Testis (tissue), 2 donors: ENCODE results near the gene GCFC2.

Experiments used
- POLR2A ChIP-seq: fragments of 450-650 bp; IDR thresholded peaks from one replicate; pipeline ENCODE4 v1.6.1; 2017; ENCODE audit warnings: antibody characterized with exemption, mild to moderate bottlenecking, moderate library complexity
- TF ChIP-seq, protein P1 (sequence below), 3 experiments: fragments of 450-650 bp in 2 of 3; fragments of 200-600 bp in 1 of 3; sonication (generic) in 1 of 3; IDR thresholded peaks; one replicate each; pipeline ENCODE4 v1.5.1; 2016 to 2019; ENCODE audit warnings: antibody characterized with exemption in 3 of 3, mild to moderate bottlenecking in 2 of 3, moderate library complexity in 1 of 3

DNA sequence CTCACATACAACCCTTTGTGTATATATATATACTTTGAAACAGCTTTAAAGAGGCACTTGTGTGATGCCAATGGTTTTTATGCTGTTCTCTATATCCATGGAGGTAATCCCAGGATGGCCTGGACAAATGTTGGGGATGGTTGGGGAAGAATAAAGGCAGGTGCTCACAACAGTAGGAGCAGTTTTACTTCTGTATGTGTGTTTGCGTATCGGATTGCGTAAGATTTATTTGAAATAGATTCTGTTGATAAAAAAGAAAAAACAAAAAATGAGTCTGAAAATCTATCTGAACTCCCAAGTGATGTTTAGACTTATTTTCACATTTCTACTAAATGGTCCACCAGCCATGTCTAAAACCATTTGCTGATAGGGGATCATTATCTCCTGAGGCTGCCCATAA, 34.8 kb downstream of the GCFC2 start:
- TF ChIP-seq POLR2A, result no peak
- TF ChIP-seq, protein P1, sequence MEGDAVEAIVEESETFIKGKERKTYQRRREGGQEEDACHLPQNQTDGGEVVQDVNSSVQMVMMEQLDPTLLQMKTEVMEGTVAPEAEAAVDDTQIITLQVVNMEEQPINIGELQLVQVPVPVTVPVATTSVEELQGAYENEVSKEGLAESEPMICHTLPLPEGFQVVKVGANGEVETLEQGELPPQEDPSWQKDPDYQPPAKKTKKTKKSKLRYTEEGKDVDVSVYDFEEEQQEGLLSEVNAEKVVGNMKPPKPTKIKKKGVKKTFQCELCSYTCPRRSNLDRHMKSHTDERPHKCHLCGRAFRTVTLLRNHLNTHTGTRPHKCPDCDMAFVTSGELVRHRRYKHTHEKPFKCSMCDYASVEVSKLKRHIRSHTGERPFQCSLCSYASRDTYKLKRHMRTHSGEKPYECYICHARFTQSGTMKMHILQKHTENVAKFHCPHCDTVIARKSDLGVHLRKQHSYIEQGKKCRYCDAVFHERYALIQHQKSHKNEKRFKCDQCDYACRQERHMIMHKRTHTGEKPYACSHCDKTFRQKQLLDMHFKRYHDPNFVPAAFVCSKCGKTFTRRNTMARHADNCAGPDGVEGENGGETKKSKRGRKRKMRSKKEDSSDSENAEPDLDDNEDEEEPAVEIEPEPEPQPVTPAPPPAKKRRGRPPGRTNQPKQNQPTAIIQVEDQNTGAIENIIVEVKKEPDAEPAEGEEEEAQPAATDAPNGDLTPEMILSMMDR (IDR thresholded peaks at IDR 0.05), result no peak
